ENCODE measurements around the gene ACTA2.

The ACTA2 gene

GRCh38 chr10:88938039-88938438 is 14.5 kb downstream of the ACTA2 start:
- no peaks in the 10 kb centered on the region for H3K36me3 ChIP-seq (ENCODE audit: control insufficient read depth, insufficient read depth, low read length)

GRCh38 chr10:88936656-88937055 is 15.9 kb downstream of the ACTA2 start:
- H3K79me2 ChIP-seq, result no peaks in the 10 kb centered on the region
- no peak overlapping the region for H2AFZ ChIP-seq
- H3K9ac ChIP-seq, result no peak overlapping the region
- no peak overlapping the region for H3K27ac ChIP-seq
- H3K36me3 ChIP-seq (ENCODE audit: control insufficient read depth, insufficient read depth, low read length), result no peaks in the 10 kb centered on the region
- no peaks in the 10 kb centered on the region for H3K27me3 ChIP-seq (ENCODE audit: control insufficient read depth, insufficient read depth, low read length)
- H3K4me2 ChIP-seq (ENCODE audit: low read length), result no peak overlapping the region
- H3K4me3 ChIP-seq (ENCODE audit: low read depth, low read length), result no peak overlapping the region
- H3K9me3 ChIP-seq (ENCODE audit: control insufficient read depth, low read length), result no peaks in the 10 kb centered on the region
- H3K4me1 ChIP-seq, result peaks cover 7% of the 10 kb centered on the region
- no peak for TF ChIP-seq CTCF (IDR thresholded peaks at IDR 0.05)

More at GRCh38 chr10:88938039-88938438, 14.5 kb downstream of the ACTA2 start:
- H3K4me1 ChIP-seq, result peaks cover 4% of the 10 kb centered on the region
- H3K9me3 ChIP-seq (ENCODE audit: control insufficient read depth, low read length), result no peaks in the 10 kb centered on the region
- no peak overlapping the region for H2AFZ ChIP-seq
- H3K4me2 ChIP-seq (ENCODE audit: low read length), result no peak overlapping the region
- no peaks in the 10 kb centered on the region for H3K79me2 ChIP-seq
- H3K9ac ChIP-seq, result no peak overlapping the region
- H3K27me3 ChIP-seq (ENCODE audit: control insufficient read depth, insufficient read depth, low read length), result no peaks in the 10 kb centered on the region
- no peak overlapping the region for H3K27ac ChIP-seq
- no peak for TF ChIP-seq CTCF (IDR thresholded peaks at IDR 0.05)
- no peak overlapping the region for H3K4me3 ChIP-seq (ENCODE audit: low read depth, low read length)

- TF ChIP-seq CTCF (IDR thresholded peaks at IDR 0.05), result peak; percentile 88
- H3K9me3 ChIP-seq (ENCODE audit: control insufficient read depth, low read length), result no peaks in the 10 kb centered on the region
- H3K9ac ChIP-seq, result no peak overlapping the region
- H3K4me2 ChIP-seq (ENCODE audit: low read length), result peak overlapping the region; percentile 9
- H3K27me3 ChIP-seq (ENCODE audit: control insufficient read depth, insufficient read depth, low read length), result no peaks in the 10 kb centered on the region
- no peaks in the 10 kb centered on the region for H3K79me2 ChIP-seq
- no peak overlapping the region for H3K27ac ChIP-seq
- no peaks in the 10 kb centered on the region for H3K36me3 ChIP-seq (ENCODE audit: control insufficient read depth, insufficient read depth, low read length)
- peaks cover 7% of the 10 kb centered on the region for H3K4me1 ChIP-seq
- H2AFZ ChIP-seq, result peak overlapping the region; percentile 40
- H3K4me3 ChIP-seq (ENCODE audit: low read depth, low read length), result no peak overlapping the region
Measured at GRCh38 chr10:88934900-88935672, 17.5 kb downstream of the ACTA2 start.

GRCh38 chr10:88933564-88933963 is 19.0 kb downstream of the ACTA2 start:
- Histone ChIP-seq H3K4me2 (ENCODE audit: low read length) (no peak overlapping the region), H3K36me3 (ENCODE audit: control insufficient read depth, insufficient read depth, low read length) (no peaks in the 10 kb centered on the region), H3K4me1 (peaks cover 7% of the 10 kb centered on the region), H3K9me3 (ENCODE audit: control insufficient read depth, low read length) (no peaks in the 10 kb centered on the region), H2AFZ (no peak overlapping the region), H3K27ac (no peak overlapping the region), H3K79me2 (no peaks in the 10 kb centered on the region), H3K27me3 (ENCODE audit: control insufficient read depth, insufficient read depth, low read length) (no peaks in the 10 kb centered on the region), H3K4me3 (ENCODE audit: low read depth, low read length) (no peak overlapping the region), H3K9ac (no peak overlapping the region)
- no peak for TF ChIP-seq CTCF (IDR thresholded peaks at IDR 0.05)
